IMR-90 (cell line): ENCODE data around the gene CTRB1. TPM values are rescaled to one million over a fixed set of nuclear protein-coding genes. Genes with fewer than 3 reads are reported as not detected.

Experiments used
- ATAC-seq: fragments of 200-7000 bp; cut with Tn5 transposase; 2 replicates; pipeline ENCODE4 v1.9.1; 2020; ENCODE audit warnings: low read depth, mild to moderate bottlenecking, moderate library complexity
- BruUV-seq: library from RNA; stranded (reverse); fragments of 400-500 nt; replicated peaks from 2 replicates; lab custom pipeline; 2021; lab: Mats Ljungman, UMichigan
- CTCF ChIA-PET: fragments of 300-600 bp; formaldehyde crosslinking; extraction: SDS; loops from one replicate; lab custom pipeline; 2021; ENCODE audit warnings: antibody characterized with exemption; lab: Yijun Ruan, JAX
- POLR2A ChIA-PET: fragments of 300-600 bp; sonication (Branson Sonifier 250); formaldehyde crosslinking; loops from one replicate; lab custom pipeline; 2022; ENCODE audit warnings: antibody characterized with exemption; ENCODE audit not compliant: unreplicated experiment; lab: Charles Lee
- DNase-seq: peaks from one replicate; pipeline ENCODE4 v3.0.0; 2013
- H2AFZ ChIP-seq: replicated peaks from 2 replicates; pipeline ENCODE3; 2013; ENCODE audit warnings: low read length, mild to moderate bottlenecking; ENCODE audit not compliant: poor library complexity
- H2AK5ac ChIP-seq: 2 replicates; pipeline ENCODE4 v1.6.1; 2013; ENCODE audit warnings: low read depth, low read length, inconsistent platforms
- H2AK9ac ChIP-seq: replicated peaks from 2 replicates; pipeline ENCODE3; 2013; ENCODE audit warnings: mild to moderate bottlenecking, low read depth, low read length, moderate library complexity; ENCODE audit not compliant: poor library complexity
- H2BK120ac ChIP-seq: 2 replicates; pipeline ENCODE4 v1.6.1; 2013; ENCODE audit warnings: low read depth, low read length, inconsistent platforms
- H2BK15ac ChIP-seq: 3 replicates; pipeline ENCODE4 v1.6.1; 2013; ENCODE audit warnings: low read depth, low read length, inconsistent platforms
- H2BK20ac ChIP-seq: 2 replicates; pipeline ENCODE4 v1.6.1; 2013; ENCODE audit warnings: low read depth, mild to moderate bottlenecking, inconsistent platforms, low read length, moderate library complexity
- H2BK5ac ChIP-seq: 2 replicates; pipeline ENCODE4 v1.6.1; 2013; ENCODE audit warnings: mild to moderate bottlenecking, low read depth, low read length, inconsistent platforms; ENCODE audit not compliant: poor library complexity, severe bottlenecking
- H3K14ac ChIP-seq: replicated peaks from 2 replicates; pipeline ENCODE4 v1.6.1; 2013; ENCODE audit warnings: low read depth, low read length, inconsistent platforms
- H3K18ac ChIP-seq: 2 replicates; pipeline ENCODE4 v1.6.1; 2013; ENCODE audit warnings: low read depth, low read length, control low read depth
- H3K23ac ChIP-seq: 2 replicates; pipeline ENCODE4 v1.6.1; 2013; ENCODE audit warnings: low read depth, low read length, inconsistent platforms
- H3K27ac ChIP-seq: 2 replicates; pipeline ENCODE4 v1.5.1; 2013; ENCODE audit warnings: mild to moderate bottlenecking, control low read depth, low read length; ENCODE audit not compliant: insufficient read depth
- H3K27me3 ChIP-seq: 2 replicates; pipeline ENCODE4 v1.6.1; 2013; ENCODE audit warnings: low read length; ENCODE audit not compliant: control insufficient read depth, insufficient read depth
- H3K36me3 ChIP-seq: 2 replicates; pipeline ENCODE4 v1.6.1; 2013; ENCODE audit warnings: low read length, mixed read lengths; ENCODE audit not compliant: control insufficient read depth, insufficient read depth
- H3K4ac ChIP-seq: 2 replicates; pipeline ENCODE4 v1.6.1; 2013; ENCODE audit warnings: low read depth, low read length, inconsistent platforms
- H3K4me1 ChIP-seq: 2 replicates; pipeline ENCODE4 v1.6.1; 2013; ENCODE audit warnings: low read length, mixed read lengths; ENCODE audit not compliant: control insufficient read depth, insufficient read depth
- H3K4me2 ChIP-seq: 2 replicates; pipeline ENCODE4 v1.6.1; 2013; ENCODE audit warnings: low read depth, mild to moderate bottlenecking, control low read depth, low read length, moderate library complexity
- H3K4me3 ChIP-seq: 2 replicates; pipeline ENCODE4 v1.5.1; 2013; ENCODE audit warnings: low read depth, mild to moderate bottlenecking, control low read depth, low read length, moderate library complexity; ENCODE audit not compliant: insufficient read depth
- H3K56ac ChIP-seq: 2 replicates; pipeline ENCODE4 v1.6.1; 2013; ENCODE audit warnings: low read length, inconsistent platforms; ENCODE audit not compliant: insufficient read depth; ENCODE audit errors: extremely low read depth
- H3K79me1 ChIP-seq, 2 experiments: 2 replicates each; pipeline ENCODE4 v1.6.1; 2013; ENCODE audit warnings: low read length in 2 of 2, inconsistent platforms in 1 of 2, low read depth in 1 of 2
- H3K9ac ChIP-seq: 2 replicates; pipeline ENCODE4 v1.6.1; 2013; ENCODE audit warnings: low read depth, low read length, control low read depth
- H3K9me1 ChIP-seq: 2 replicates; pipeline ENCODE4 v1.6.1; 2013; ENCODE audit warnings: low read length, inconsistent platforms; ENCODE audit not compliant: insufficient read depth
- H3K9me3 ChIP-seq: 2 replicates; pipeline ENCODE4 v1.6.1; 2013; ENCODE audit warnings: low read length; ENCODE audit not compliant: control insufficient read depth, insufficient read depth
- H4K20me1 ChIP-seq: 2 replicates; pipeline ENCODE4 v1.6.1; 2013; ENCODE audit warnings: low read length, inconsistent platforms; ENCODE audit not compliant: insufficient read depth
- H4K5ac ChIP-seq: 2 replicates; pipeline ENCODE4 v1.6.1; 2013; ENCODE audit warnings: mild to moderate bottlenecking, low read depth, low read length, control low read depth
- H4K8ac ChIP-seq, 2 experiments: 2 replicates each; pipeline ENCODE4 v1.6.1; 2013; ENCODE audit warnings: low read depth in 2 of 2, low read length in 2 of 2, control low read depth in 1 of 2, inconsistent platforms in 1 of 2
- H4K91ac ChIP-seq: 2 replicates; pipeline ENCODE4 v1.6.1; 2013; ENCODE audit warnings: low read depth, low read length, inconsistent platforms; ENCODE audit not compliant: insufficient read depth
- CEBPB ChIP-seq: IDR thresholded peaks from 2 replicates; pipeline ENCODE4 v1.6.1; 2012; ENCODE audit warnings: low read depth, low read length, improper control_type of control experiment
- NFE2L2 ChIP-seq: fragments of 150-350 bp; IDR thresholded peaks from 2 replicates; pipeline ENCODE4 v1.6.1; 2016; ENCODE audit warnings: low read depth, mild to moderate bottlenecking, low read length
- RAD21 ChIP-seq: IDR thresholded peaks from 2 replicates; pipeline ENCODE4 v1.6.1; 2012; ENCODE audit warnings: low read length, improper control_type of control experiment
- SMC3 ChIP-seq: fragments of 150-350 bp; IDR thresholded peaks from 2 replicates; pipeline ENCODE4 v1.6.1; 2016; ENCODE audit warnings: low read depth, mild to moderate bottlenecking, antibody characterized with exemption, low read length, moderate library complexity
- WGBS, 2 experiments: methylation state at CpG; one replicate each; pipeline versions ENCODE4 v1.1.5 to v1.1.7; 2013; ENCODE audit warnings: missing lambda C conversion rate in 2 of 2; ENCODE audit not compliant: insufficient read length in 1 of 2; ENCODE audit errors: extremely low coverage in 2 of 2; 5-methylcytosine and 5-hydroxymethylcytosine counted together
- dilution Hi-C: fragments of 300-500 bp; cut with HindIII; formaldehyde crosslinking; loops from one replicate; pipeline ENCODE4 v1.14.3; 2018; ENCODE audit warnings: low sequenced_read_pairs; ENCODE audit not compliant: unreplicated experiment
- in situ Hi-C: fragments of 300-500 bp; cut with MboI; formaldehyde crosslinking; loops from 3 replicates; pipeline ENCODE4 v1.14.3; 2019; ENCODE audit warnings: low sequenced_read_pairs, inconsistent platforms, mixed read lengths
- intact Hi-C: fragments of 100-400 bp; cut with micrococcal nuclease; formaldehyde crosslinking; loops from 2 replicates; pipeline ENCODE4 v1.10.0; 2022
- polyA plus RNA-seq, 3 experiments: library from polyadenylated mRNA; depleted of rRNA; stranded (reverse); fragments of >200 nt; gene quantifications; 2 replicates each; pipeline ENCODE4 v1.2.3, GENCODE V29; 2012; ENCODE audit warnings: low replicate concordance in 1 of 3
- total RNA-seq: library from RNA; depleted of rRNA; stranded (reverse); fragments of >200 nt; gene quantifications from 2 replicates; pipeline ENCODE4 v1.2.3, GENCODE V29; 2012
- TF ChIP-seq, protein P1 (sequence below): conservative IDR thresholded peaks from 2 replicates; pipeline ENCODE4 v1.5.1; 2012; ENCODE audit warnings: mild to moderate bottlenecking, low read depth, low read length, improper control_type of control experiment

Gene CTRB1
- total and polyA plus RNA-seq, 2 of the 4 experiments (the other 2 are of a cell fraction), result not detected

DNA sequence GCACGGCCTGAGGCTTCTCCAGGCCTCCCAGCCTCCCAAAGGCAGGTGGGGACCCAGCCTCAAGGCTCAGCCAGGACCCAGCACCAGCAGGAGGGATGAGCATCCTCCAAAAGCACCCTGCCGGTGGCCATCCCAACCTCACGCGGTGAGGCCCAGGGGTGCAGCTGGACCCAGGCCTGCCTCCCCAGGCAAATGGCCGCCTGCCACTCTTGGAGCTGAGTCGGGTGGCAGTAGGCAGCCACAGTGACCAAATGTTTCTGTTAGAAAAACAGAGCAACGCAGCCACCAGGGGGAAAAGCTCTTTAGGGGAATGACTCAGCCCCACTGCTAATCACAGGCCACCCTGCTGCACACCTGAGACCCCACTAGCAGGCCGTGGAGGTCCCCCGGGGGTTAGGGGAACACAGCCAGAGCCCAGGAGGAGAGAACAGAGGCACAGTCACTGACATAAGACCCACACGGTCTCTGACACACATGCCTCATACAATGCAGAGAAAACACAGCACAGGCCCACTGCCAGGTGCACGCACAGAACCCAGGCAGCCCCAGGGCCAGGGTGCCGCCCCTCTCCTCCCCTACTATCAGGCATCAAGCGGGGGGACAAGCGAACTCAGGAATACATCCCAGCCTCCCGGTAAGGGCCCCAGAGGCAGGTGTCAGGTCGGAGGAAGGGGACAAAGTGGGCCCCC is 20.2 kb downstream of the CTRB1 start:
- H2BK20ac ChIP-seq, result peak overlapping the region; percentile 33; the same call in 1 of the 2 replicates
- peak overlapping the region; percentile 93 for H4K91ac ChIP-seq
- ChIA-PET POLR2A (no interaction called here), CTCF (interaction anchor here (1.1 kb wide), 2 partner anchors 66 to 168 kb away, joined by 3 read pairs; no protein-coding TSS in a partner anchor)
- H3K4me3 ChIP-seq, result no peak overlapping the region
- dilution Hi-C loops (no loop called here), in situ Hi-C loops (no loop called here), intact Hi-C loops (no loop called here)
- DNase-seq, result no peak
- peak overlapping the region; percentile 98 for H2AK9ac ChIP-seq
- H4K20me1 ChIP-seq, result peaks cover 90% of the 10 kb centered on the region
- H3K4ac ChIP-seq, result peak overlapping the region; percentile 95
- no peaks in the 10 kb centered on the region for H3K27me3 ChIP-seq
- H4K8ac ChIP-seq, result peak overlapping the region; percentile 64 to 86
- peaks cover 38% of the 10 kb centered on the region for H3K4me1 ChIP-seq
- BruUV-seq, result no TSS peak
- peaks cover 68% of the 10 kb centered on the region for H3K36me3 ChIP-seq
- peak overlapping the region; percentile 54 for H3K9ac ChIP-seq
- peak overlapping the region; percentile 75 for H2BK120ac ChIP-seq
- H2AFZ ChIP-seq, result peak overlapping the region; percentile 71
- H3K9me1 ChIP-seq, result peaks cover 15% of the 10 kb centered on the region
- peak overlapping the region; percentile 94 for H2AK5ac ChIP-seq
- peaks cover 10 to 58% of the 10 kb centered on the region in 2 experiments; a peak in 3 of 4 replicates for H3K79me1 ChIP-seq
- TF ChIP-seq, protein P1, sequence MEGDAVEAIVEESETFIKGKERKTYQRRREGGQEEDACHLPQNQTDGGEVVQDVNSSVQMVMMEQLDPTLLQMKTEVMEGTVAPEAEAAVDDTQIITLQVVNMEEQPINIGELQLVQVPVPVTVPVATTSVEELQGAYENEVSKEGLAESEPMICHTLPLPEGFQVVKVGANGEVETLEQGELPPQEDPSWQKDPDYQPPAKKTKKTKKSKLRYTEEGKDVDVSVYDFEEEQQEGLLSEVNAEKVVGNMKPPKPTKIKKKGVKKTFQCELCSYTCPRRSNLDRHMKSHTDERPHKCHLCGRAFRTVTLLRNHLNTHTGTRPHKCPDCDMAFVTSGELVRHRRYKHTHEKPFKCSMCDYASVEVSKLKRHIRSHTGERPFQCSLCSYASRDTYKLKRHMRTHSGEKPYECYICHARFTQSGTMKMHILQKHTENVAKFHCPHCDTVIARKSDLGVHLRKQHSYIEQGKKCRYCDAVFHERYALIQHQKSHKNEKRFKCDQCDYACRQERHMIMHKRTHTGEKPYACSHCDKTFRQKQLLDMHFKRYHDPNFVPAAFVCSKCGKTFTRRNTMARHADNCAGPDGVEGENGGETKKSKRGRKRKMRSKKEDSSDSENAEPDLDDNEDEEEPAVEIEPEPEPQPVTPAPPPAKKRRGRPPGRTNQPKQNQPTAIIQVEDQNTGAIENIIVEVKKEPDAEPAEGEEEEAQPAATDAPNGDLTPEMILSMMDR, result peak; percentile 29
- TF ChIP-seq RAD21 (peak; percentile 28), SMC3 (0 out of 2 replicates have a peak, but pooled peaks have one; percentile 14), NFE2L2 (peak; percentile 31; the same call in 1 of the 2 replicates), CEBPB (no peak)
- H3K4me2 ChIP-seq, result peak overlapping the region; percentile 39
- peak; percentile 27 for ATAC-seq
- H3K56ac ChIP-seq, result no peak overlapping the region
- peak overlapping the region; percentile 74; the same call in 1 of the 2 replicates for H4K5ac ChIP-seq
- 67% methylated on average over 1 of the region's 16 CpGs; no CpG with 5 or more reads in 1 of the 2 experiments for WGBS, 2 experiments
- H3K18ac ChIP-seq, result peak overlapping the region; percentile 66
- peak overlapping the region; percentile 94 for H2BK5ac ChIP-seq
- H2BK15ac ChIP-seq, result peak overlapping the region; percentile 39; the same call in 1 of the 3 replicates
- peak overlapping the region; percentile 87 for H3K23ac ChIP-seq
- peak overlapping the region; percentile 50 for H3K14ac ChIP-seq
- peak overlapping the region; percentile 87 for H3K27ac ChIP-seq
- H3K9me3 ChIP-seq, result no peaks in the 10 kb centered on the region
